ENCODE results near the gene FRAT1.

The FRAT1 gene

DNA sequence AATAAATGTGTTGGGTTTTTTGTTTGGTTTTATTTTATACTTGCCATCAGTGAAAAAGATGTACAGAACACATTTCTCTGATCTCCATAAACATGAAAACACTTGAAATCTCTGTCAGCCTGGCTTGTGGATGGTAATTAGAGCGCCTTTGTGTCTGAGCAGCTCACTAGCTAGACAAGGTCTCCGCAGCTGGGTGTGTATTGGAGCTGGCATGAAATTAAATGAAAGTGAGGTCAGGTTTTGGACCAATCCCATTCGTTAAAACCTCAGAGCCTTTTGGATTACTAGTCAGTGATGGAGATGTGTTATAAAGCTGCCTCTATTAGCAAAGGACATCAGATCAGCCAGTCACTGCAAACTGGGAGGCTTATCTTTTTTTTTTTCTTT lies 2.7 kb downstream of the FRAT1 start:
- TF ChIP-seq, protein P1, sequence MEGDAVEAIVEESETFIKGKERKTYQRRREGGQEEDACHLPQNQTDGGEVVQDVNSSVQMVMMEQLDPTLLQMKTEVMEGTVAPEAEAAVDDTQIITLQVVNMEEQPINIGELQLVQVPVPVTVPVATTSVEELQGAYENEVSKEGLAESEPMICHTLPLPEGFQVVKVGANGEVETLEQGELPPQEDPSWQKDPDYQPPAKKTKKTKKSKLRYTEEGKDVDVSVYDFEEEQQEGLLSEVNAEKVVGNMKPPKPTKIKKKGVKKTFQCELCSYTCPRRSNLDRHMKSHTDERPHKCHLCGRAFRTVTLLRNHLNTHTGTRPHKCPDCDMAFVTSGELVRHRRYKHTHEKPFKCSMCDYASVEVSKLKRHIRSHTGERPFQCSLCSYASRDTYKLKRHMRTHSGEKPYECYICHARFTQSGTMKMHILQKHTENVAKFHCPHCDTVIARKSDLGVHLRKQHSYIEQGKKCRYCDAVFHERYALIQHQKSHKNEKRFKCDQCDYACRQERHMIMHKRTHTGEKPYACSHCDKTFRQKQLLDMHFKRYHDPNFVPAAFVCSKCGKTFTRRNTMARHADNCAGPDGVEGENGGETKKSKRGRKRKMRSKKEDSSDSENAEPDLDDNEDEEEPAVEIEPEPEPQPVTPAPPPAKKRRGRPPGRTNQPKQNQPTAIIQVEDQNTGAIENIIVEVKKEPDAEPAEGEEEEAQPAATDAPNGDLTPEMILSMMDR (IDR thresholded peaks at IDR 0.05; ENCODE audit: low read length, missing control alignments) = no peak
- no peak overlapping the region for H3K4me3 ChIP-seq (replicated peaks; ENCODE audit: low read depth, low read length)
- DNase-seq (ENCODE audit: low read depth) = no peak

DNA sequence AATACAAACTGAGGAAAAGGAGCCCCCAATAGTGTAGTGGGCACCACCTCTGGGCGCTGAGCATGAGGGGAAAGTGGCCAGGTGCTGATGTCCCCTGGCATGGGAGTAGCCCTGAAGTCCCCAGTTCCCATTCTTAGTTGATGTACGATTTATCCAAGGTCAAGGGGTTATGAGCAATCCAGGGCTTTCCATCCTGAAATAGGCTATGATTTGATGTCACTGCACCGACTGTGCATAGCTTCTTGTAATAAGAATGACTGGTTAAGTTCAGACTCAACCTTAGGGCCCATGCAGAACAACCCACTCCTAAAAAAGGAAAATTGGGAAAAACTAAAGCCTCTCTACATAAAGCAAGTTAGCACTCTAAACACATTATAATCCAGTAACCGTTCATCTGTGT lies 4.4 kb downstream of the FRAT1 start:
- TF ChIP-seq, protein P1 (IDR thresholded peaks at IDR 0.05; ENCODE audit: low read length, missing control alignments) = no peak
- no peak for DNase-seq (ENCODE audit: low read depth)
- no peak overlapping the region for H3K4me3 ChIP-seq (replicated peaks; ENCODE audit: low read depth, low read length)

DNA sequence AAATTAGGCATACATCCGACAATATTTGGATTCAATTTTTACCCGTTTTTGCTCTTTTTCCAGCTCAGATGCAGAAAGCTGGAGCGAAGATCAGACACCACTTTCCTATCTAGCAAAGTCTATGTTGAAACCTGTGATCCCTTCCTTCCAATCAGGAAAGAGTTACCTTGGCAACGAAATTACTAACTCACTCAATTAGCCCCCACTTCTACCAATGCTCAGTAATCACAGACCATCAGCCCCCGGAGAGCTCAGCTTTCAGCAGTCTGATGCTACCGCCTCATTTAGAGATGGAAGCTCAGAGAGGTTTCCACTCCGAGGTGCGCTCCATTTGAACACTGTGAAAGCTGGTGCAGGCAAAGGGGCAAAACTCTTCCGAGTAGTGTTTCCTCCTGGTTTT lies 6.7 kb downstream of the FRAT1 start:
- no peak overlapping the region for H3K4me3 ChIP-seq (replicated peaks; ENCODE audit: low read depth, low read length)
- TF ChIP-seq, protein P1 (IDR thresholded peaks at IDR 0.05; ENCODE audit: low read length, missing control alignments) = no peak
- DNase-seq (ENCODE audit: low read depth) = no peak

DNA sequence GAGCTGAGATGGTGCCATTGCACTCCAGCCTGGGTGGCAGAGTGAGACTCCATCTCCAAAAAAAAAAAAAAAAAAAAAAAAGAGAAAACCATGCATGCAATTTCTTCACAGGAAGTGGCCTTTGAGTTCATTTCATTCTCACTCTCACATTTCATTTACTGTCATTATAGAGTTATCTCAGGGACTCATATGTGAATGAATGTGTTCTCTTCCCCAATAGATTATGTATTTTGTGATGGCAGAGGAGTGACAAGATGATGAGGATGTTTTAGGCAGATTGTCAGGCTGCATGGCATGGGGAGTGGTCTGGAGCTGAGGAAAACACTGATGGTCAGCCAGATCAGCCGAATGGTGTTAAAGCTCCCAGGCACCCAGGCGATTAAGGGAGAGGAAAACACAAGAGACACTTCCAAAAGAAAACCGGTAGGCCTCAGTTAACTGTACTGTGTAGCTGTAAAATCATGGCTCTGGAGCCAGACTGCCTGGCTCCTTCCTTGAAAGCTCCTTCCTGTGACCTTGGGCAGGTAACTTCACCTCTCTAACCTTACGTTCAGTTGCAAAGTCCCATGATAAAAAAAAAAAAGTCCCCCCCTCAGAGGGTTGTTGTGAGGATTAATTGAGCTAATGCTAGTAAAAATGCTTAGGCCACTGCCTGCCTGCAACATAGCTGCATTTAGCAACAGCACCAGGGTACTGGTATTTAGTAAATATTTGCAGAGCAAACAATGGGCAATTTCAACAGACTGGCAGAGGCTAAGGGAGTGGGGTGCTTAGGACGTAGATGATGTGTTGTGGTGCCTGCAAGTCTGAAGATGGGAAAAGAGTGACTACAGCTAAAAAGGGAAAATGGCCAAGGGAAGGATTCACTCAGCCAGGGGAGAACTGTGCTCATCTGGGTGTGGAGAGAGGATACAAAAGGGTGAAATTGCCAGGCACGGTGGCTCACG lies 8.6 kb downstream of the FRAT1 start:
- TF ChIP-seq, protein P1 (IDR thresholded peaks at IDR 0.05; ENCODE audit: low read length, missing control alignments) = no peak
- no peak for DNase-seq (ENCODE audit: low read depth)

DNA sequence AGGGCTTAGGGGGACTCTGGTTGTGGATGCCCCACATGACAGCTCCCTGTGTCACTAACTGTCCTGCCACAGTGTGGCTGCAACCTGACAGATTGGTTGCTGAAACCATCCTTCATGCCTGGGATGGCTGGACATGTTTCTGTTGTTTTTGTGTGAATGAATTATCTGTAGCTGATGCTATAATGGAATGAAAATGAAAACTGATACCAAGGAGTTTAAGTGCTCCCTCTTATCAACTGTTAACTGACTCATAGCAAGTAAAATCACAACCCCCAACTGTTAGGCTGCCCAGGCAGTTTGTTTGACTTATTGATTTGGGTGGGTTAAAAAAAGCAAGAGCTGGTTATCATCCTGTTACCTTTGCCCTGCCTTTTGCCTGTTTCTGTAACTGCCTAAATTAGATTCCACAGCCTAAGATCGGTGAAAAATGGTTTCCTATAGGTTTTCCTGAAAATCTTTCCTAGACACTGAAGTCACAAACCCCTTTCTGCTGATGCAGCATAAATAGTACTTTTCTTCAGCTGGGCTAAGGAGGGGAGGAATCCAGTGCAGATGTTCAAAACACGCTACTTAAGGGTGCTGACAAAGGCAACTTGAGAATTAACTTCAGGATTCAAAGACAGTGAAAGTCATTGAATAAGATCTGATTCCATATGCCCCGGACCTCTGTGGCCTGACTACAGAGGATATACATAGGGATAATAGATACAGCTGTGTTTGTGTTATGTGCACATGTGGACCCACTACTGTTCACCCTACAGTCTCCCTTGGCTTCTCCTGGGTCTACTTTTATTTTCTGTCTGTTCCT lies 9.8 kb downstream of the FRAT1 start:
- DNase-seq (ENCODE audit: low read depth) = no peak
- TF ChIP-seq, protein P1 (IDR thresholded peaks at IDR 0.05; ENCODE audit: low read length, missing control alignments) = no peak
- H3K4me3 ChIP-seq (replicated peaks; ENCODE audit: low read depth, low read length) = no peak overlapping the region

More for the DNA sequence above, 8.6 kb downstream of the FRAT1 start:
- H3K4me3 ChIP-seq (replicated peaks; ENCODE audit: low read depth, low read length) = no peak overlapping the region

DNA sequence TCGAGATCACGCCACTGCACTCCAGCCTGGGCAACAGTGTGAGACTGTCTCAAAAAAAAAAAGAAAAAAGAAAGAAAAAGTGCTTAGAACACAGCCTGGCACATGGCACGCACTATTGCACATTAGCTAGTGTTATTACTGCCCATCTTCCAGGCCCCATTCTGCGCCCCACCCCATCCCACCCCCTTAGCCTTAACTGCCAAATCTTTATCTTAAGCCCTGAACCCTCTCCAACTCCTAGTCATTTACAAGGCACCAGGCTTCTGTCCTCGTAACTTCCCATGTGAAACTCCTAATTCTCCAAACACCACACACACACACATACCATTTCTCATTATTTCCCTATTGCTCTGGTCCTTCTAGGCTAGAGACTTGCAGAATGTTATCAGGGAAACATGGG lies 10.7 kb downstream of the FRAT1 start:
- no peak for DNase-seq (ENCODE audit: low read depth)
- no peak overlapping the region for H3K4me3 ChIP-seq (replicated peaks; ENCODE audit: low read depth, low read length)
- TF ChIP-seq, protein P1 (IDR thresholded peaks at IDR 0.05; ENCODE audit: low read length, missing control alignments) = no peak
